OCI-LY3 (cell line): ENCODE data around the gene VAC14.

Experiments used
- H2AFZ ChIP-seq: fragments of 200-600, 300-600 bp; shearing (Covaris generic); 2 replicates; pipeline ENCODE4 v1.6.0; 2014; ENCODE audit warnings: antibody characterized with exemption, low read depth, low read length
- H3K27ac ChIP-seq: fragments of 200-600, 300-600 bp; sonication (generic); 2 replicates; pipeline ENCODE4 v1.5.1; 2014; ENCODE audit warnings: mild to moderate bottlenecking, low read length, moderate library complexity, mixed read lengths
- H3K27me3 ChIP-seq: fragments of 200-600, 300-600 bp; sonication (generic); 2 replicates; pipeline ENCODE4 v1.6.1; 2014; ENCODE audit warnings: low read depth, low read length, mixed read lengths
- H3K36me3 ChIP-seq: fragments of 200-600, 300-600 bp; sonication (generic); replicated peaks from 2 replicates; pipeline ENCODE3; 2014; ENCODE audit warnings: low read depth, low read length, mixed read lengths
- H3K4me1 ChIP-seq: fragments of 300-600, 200-600 bp; sonication (generic); 2 replicates; pipeline ENCODE4 v1.6.1; 2014; ENCODE audit warnings: low read length, mixed read lengths
- H3K4me2 ChIP-seq: fragments of 200-600, 300-600 bp; sonication (generic); 2 replicates; pipeline ENCODE4 v1.6.1; 2014; ENCODE audit warnings: low read length, mixed read lengths
- H3K4me3 ChIP-seq: fragments of 300-600, 200-600 bp; sonication (generic); 2 replicates; pipeline ENCODE4 v1.5.1; 2014; ENCODE audit warnings: antibody characterized with exemption, mild to moderate bottlenecking, low read length, moderate library complexity
- H3K79me2 ChIP-seq: fragments of 300-600, 200-600 bp; shearing (Covaris generic); 2 replicates; pipeline ENCODE4 v1.6.1; 2014; ENCODE audit warnings: mild to moderate bottlenecking, low read length, mixed read lengths
- H3K9ac ChIP-seq: fragments of 300-600, 200-600 bp; shearing (Covaris generic); 2 replicates; pipeline ENCODE4 v1.6.0; 2014; ENCODE audit warnings: mild to moderate bottlenecking, low read length, moderate library complexity
- H3K9me3 ChIP-seq: fragments of 200-600, 300-600 bp; shearing (Covaris generic); 2 replicates; pipeline ENCODE4 v1.6.1; 2014; ENCODE audit warnings: low read length, mixed read lengths; ENCODE audit not compliant: insufficient read depth
- H4K20me1 ChIP-seq: fragments of 200-600, 300-600 bp; sonication (generic); 2 replicates; pipeline ENCODE4 v1.6.1; 2016; ENCODE audit warnings: low read length, mixed read lengths; ENCODE audit not compliant: insufficient read depth
- CTCF ChIP-seq: fragments of 200-600, 300-600 bp; sonication (generic); IDR thresholded peaks from 2 replicates; pipeline ENCODE4 v1.5.1; 2014; ENCODE audit warnings: antibody characterized with exemption, low read length, low read depth
- EZH2phosphoT487 ChIP-seq: fragments of 200-600 bp; shearing (Covaris generic); IDR thresholded peaks from 2 replicates; pipeline ENCODE4 v1.6.1; 2018; ENCODE audit warnings: antibody characterized with exemption, mixed run types, low read depth

VAC14 gene

GRCh38 chr16:70775399-70775798, 25.6 kb downstream of the VAC14 start:
- H3K9ac ChIP-seq: no peak overlapping the region
- no peak for TF ChIP-seq EZH2phosphoT487
- TF ChIP-seq CTCF: no peak
- H3K9me3 ChIP-seq: no peaks in the 10 kb centered on the region
- H3K36me3 ChIP-seq: peaks cover 19% of the 10 kb centered on the region
- H3K4me1 ChIP-seq: no peaks in the 10 kb centered on the region
- no peaks in the 10 kb centered on the region for H4K20me1 ChIP-seq
- H2AFZ ChIP-seq: no peak overlapping the region
- H3K4me2 ChIP-seq: no peak overlapping the region
- H3K27ac ChIP-seq: no peak overlapping the region
- H3K27me3 ChIP-seq: no peaks in the 10 kb centered on the region
- H3K4me3 ChIP-seq: no peak overlapping the region
- H3K79me2 ChIP-seq: no peaks in the 10 kb centered on the region

- H3K4me3 ChIP-seq: no peak overlapping the region
- no peaks in the 10 kb centered on the region for H4K20me1 ChIP-seq
- peaks cover 18% of the 10 kb centered on the region for H3K36me3 ChIP-seq
- H3K27ac ChIP-seq: no peak overlapping the region
- no peaks in the 10 kb centered on the region for H3K9me3 ChIP-seq
- H3K9ac ChIP-seq: no peak overlapping the region
- no peak overlapping the region for H3K4me2 ChIP-seq
- TF ChIP-seq CTCF (no peak), EZH2phosphoT487 (no peak)
- H3K27me3 ChIP-seq: no peaks in the 10 kb centered on the region
- H3K4me1 ChIP-seq: no peaks in the 10 kb centered on the region
- H3K79me2 ChIP-seq: no peaks in the 10 kb centered on the region
- no peak overlapping the region for H2AFZ ChIP-seq
These were observed 26.7 kb downstream of the VAC14 start for GRCh38 chr16:70774261-70774660.

- Histone ChIP-seq H3K27ac (no peak overlapping the region), H3K4me1 (no peaks in the 10 kb centered on the region), H3K27me3 (no peaks in the 10 kb centered on the region), H3K36me3 (peaks cover 18% of the 10 kb centered on the region), H3K9ac (no peak overlapping the region), H2AFZ (no peak overlapping the region), H3K79me2 (no peaks in the 10 kb centered on the region), H4K20me1 (no peaks in the 10 kb centered on the region), H3K4me3 (no peak overlapping the region), H3K4me2 (no peak overlapping the region), H3K9me3 (no peaks in the 10 kb centered on the region)
- no peak for TF ChIP-seq EZH2phosphoT487
- TF ChIP-seq CTCF: no peak
These were observed 28.5 kb downstream of the VAC14 start for GRCh38 chr16:70772493-70772892.

GRCh38 chr16:70770626-70771552, 30.1 kb downstream of the VAC14 start:
- TF ChIP-seq CTCF (peak; percentile 86), EZH2phosphoT487 (no peak)

More at GRCh38 chr16:70770626-70771552, 30.1 kb downstream of the VAC14 start:
- Histone ChIP-seq H3K4me1 (no peaks in the 10 kb centered on the region), H4K20me1 (no peaks in the 10 kb centered on the region), H3K36me3 (peaks cover 13% of the 10 kb centered on the region), H3K79me2 (no peaks in the 10 kb centered on the region), H3K4me3 (no peak overlapping the region), H3K4me2 (no peak overlapping the region), H3K9ac (no peak overlapping the region), H2AFZ (no peak overlapping the region), H3K27me3 (no peaks in the 10 kb centered on the region), H3K9me3 (no peaks in the 10 kb centered on the region), H3K27ac (no peak overlapping the region)
